ENCODE measurements around the gene UGDH.

GRCh38 chr4:39548425-39549067 lies 21.3 kb upstream of the UGDH start:
- TF ChIP-seq CTCF (IDR thresholded peaks at IDR 0.05; ENCODE audit: insufficient read depth, low read length, poor library complexity, severe bottlenecking) (no peak), EZH2phosphoT487 (conservative IDR thresholded peaks at IDR 0.05; ENCODE audit: low read length) (no peak)

Data from SU-DHL-6 (cell line).